Activated CD8-positive, alpha-beta memory T cell treated with anti-CD3 and anti-CD28 coated beads for 36 hours (primary cell): ENCODE results near the gene ECHDC1. TPM values are rescaled to one million over a fixed set of nuclear protein-coding genes. Genes with fewer than 3 reads are reported as not detected.

ENCODE experiments used
- CTCF ChIA-PET: fragments of 350-600 bp; sonication (Branson Sonifier 250); formaldehyde crosslinking; loops from one replicate; lab custom pipeline; 2021; ENCODE audit warnings: antibody characterized with exemption; lab: Charles Lee
- POLR2A ChIA-PET: fragments of 350-600 bp; sonication (Branson Sonifier 250); formaldehyde crosslinking; loops from one replicate; lab custom pipeline; 2021; ENCODE audit warnings: antibody characterized with exemption; lab: Charles Lee
- total RNA-seq, 2 experiments: library from RNA; stranded (reverse); gene quantifications; one replicate each; pipeline ENCODE4 v1.2.3, GENCODE V29; 2021

ECHDC1 gene
- total RNA-seq, 2 experiments from 2014 or later = 69.5 to 72.9 TPM

GRCh38 chr6:127263481-127263880, 79.9 kb downstream of the ECHDC1 start:
- ChIA-PET CTCF (interaction anchor here (0.6 to 0.9 kb wide), 2 partner anchors 10 to 275 kb away, joined by 3 read pairs; no protein-coding TSS in a partner anchor), POLR2A (no interaction called here)

- ChIA-PET CTCF (interaction anchor here (0.9 to 1.5 kb wide), 2 partner anchors 9 to 10 kb away, joined by 3 to 4 read pairs; no protein-coding TSS in a partner anchor), POLR2A (no interaction called here)
Observed at GRCh38 chr6:127262896-127263295, 80.5 kb downstream of the ECHDC1 start.

- ChIA-PET CTCF (no interaction called here), POLR2A (no interaction called here)
Observed at GRCh38 chr6:127255286-127255685, 88.1 kb downstream of the ECHDC1 start.

GRCh38 chr6:127249621-127250020, 93.8 kb downstream of the ECHDC1 start:
- ChIA-PET CTCF (no interaction called here), POLR2A (no interaction called here)

DNA sequence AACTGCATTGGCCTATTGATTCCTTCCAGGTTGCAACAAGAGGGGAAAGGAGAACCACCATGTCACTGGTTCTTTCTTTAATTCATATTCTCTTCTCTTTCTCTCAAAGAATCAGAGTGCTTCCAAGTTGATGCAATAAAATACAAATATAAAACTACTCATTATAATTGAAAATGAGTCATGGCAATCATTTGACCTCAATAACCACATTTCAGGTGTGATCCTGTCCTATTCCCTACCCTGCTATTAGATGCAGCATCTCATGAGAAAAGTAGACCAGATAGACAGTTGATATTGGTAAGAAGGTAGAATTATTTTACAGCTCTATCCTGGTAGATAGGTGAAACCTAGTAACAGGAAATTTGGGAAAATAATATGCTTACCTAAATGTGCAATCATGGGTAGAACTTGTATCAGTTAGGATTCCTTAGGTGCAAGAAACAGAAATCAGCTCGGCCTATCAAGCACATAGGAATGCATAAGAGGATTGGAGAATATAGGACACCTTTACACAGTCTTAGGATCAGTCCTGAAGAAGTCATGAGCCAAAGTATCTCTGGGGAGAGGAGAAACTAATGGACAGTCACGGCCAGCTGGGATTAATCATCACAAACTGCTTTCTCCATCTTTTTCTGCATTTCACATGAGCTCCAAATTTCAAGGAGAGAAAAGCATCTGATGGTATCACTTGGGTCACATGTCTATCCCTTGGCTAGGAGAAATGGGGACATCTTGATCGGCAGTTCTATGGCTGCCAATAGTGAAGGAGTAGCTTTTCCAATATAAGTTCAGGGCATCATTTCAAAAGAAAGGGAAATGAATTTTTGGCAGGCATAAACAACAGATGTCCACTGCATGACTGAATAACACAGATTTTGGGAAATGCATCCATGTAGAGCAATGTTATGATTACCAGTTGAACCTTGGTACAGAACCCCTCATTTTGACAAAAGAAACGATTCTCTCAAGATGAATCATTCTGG, 96.0 kb downstream of the ECHDC1 start:
- CTCF ChIA-PET = no interaction called here
- POLR2A ChIA-PET = interaction anchor here (0.7 kb wide), 1 partner anchor 1467 kb away, joined by 6 read pairs; no protein-coding TSS in a partner anchor

- ChIA-PET POLR2A (no interaction called here), CTCF (no interaction called here)
Observed at GRCh38 chr6:127243501-127243900, 99.9 kb downstream of the ECHDC1 start.

Other genes starting within 250 kb of the ECHDC1 start
- gene RSPO3, start 224.9 kb downstream of the ECHDC1 start, total RNA-seq = not detected
- gene RNF146, start 76.7 kb downstream of the ECHDC1 start, total RNA-seq = 10 to 100 TPM; 18.7 to 19.4 TPM
- gene KIAA0408, start 115.8 kb upstream of the ECHDC1 start, total RNA-seq = 10 to 100 TPM; 10.7 to 10.8 TPM
- not detected for gene C6orf58, start 233.6 kb upstream of the ECHDC1 start, total RNA-seq